ENCODE data around the gene TMEM178A. TPM values are rescaled to one million over a fixed set of nuclear protein-coding genes. Genes with fewer than 3 reads are reported as not detected.

The TMEM178A gene
- total and polyA plus RNA-seq, 2 of the 8 experiments (the other 6 are each of a cell fraction or from before 2014, with no cell fraction given): 11.2 to 14.9 TPM

DNA sequence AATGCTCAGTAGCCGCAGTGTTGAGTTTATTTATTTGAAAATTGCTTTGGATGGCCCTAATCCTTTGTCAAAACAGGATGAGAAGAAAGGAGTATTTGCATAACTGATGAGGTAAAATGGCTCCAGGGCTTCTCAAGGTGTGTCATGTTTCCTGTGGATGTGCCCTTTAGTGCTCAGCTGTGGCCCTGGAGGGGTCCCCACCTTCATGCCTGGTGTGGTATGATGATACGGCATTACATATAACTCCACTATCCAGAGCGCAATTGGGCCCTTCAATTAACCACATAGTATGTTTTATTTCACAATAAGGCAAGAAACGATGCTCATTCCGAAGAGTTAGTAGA, 39.8 kb upstream of the TMEM178A start (continued):
- no peak for TF ChIP-seq RAD21 (IDR thresholded peaks at IDR 0.05 in 1 of 2, conservative IDR thresholded peaks at IDR 0.05 in 1 of 2; ENCODE audit: low read depth in 2 of 2, low read length in 2 of 2)
- no peak for TF ChIP-seq CBX8 (IDR thresholded peaks at IDR 0.05; ENCODE audit: borderline replicate concordance, low read depth, low read length)
- no peak for TF ChIP-seq NRF1 (IDR thresholded peaks at IDR 0.05; ENCODE audit: low read depth, low read length)
- TF ChIP-seq BRCA1 (IDR thresholded peaks at IDR 0.05; ENCODE audit: low read depth, low read length): no peak
- TF ChIP-seq, protein P1, sequence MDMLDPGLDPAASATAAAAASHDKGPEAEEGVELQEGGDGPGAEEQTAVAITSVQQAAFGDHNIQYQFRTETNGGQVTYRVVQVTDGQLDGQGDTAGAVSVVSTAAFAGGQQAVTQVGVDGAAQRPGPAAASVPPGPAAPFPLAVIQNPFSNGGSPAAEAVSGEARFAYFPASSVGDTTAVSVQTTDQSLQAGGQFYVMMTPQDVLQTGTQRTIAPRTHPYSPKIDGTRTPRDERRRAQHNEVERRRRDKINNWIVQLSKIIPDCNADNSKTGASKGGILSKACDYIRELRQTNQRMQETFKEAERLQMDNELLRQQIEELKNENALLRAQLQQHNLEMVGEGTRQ (IDR thresholded peaks at IDR 0.05; ENCODE audit: low read length): no peak
- no peak for TF ChIP-seq RNF2 (IDR thresholded peaks at IDR 0.05; ENCODE audit: borderline replicate concordance, low read depth, low read length, missing control alignments, poor library complexity, severe bottlenecking)
- no peak for TF ChIP-seq BCL11A (IDR thresholded peaks at IDR 0.05; ENCODE audit: low read depth in 2 of 2, low read length in 2 of 2)
- TF ChIP-seq, protein P2, sequence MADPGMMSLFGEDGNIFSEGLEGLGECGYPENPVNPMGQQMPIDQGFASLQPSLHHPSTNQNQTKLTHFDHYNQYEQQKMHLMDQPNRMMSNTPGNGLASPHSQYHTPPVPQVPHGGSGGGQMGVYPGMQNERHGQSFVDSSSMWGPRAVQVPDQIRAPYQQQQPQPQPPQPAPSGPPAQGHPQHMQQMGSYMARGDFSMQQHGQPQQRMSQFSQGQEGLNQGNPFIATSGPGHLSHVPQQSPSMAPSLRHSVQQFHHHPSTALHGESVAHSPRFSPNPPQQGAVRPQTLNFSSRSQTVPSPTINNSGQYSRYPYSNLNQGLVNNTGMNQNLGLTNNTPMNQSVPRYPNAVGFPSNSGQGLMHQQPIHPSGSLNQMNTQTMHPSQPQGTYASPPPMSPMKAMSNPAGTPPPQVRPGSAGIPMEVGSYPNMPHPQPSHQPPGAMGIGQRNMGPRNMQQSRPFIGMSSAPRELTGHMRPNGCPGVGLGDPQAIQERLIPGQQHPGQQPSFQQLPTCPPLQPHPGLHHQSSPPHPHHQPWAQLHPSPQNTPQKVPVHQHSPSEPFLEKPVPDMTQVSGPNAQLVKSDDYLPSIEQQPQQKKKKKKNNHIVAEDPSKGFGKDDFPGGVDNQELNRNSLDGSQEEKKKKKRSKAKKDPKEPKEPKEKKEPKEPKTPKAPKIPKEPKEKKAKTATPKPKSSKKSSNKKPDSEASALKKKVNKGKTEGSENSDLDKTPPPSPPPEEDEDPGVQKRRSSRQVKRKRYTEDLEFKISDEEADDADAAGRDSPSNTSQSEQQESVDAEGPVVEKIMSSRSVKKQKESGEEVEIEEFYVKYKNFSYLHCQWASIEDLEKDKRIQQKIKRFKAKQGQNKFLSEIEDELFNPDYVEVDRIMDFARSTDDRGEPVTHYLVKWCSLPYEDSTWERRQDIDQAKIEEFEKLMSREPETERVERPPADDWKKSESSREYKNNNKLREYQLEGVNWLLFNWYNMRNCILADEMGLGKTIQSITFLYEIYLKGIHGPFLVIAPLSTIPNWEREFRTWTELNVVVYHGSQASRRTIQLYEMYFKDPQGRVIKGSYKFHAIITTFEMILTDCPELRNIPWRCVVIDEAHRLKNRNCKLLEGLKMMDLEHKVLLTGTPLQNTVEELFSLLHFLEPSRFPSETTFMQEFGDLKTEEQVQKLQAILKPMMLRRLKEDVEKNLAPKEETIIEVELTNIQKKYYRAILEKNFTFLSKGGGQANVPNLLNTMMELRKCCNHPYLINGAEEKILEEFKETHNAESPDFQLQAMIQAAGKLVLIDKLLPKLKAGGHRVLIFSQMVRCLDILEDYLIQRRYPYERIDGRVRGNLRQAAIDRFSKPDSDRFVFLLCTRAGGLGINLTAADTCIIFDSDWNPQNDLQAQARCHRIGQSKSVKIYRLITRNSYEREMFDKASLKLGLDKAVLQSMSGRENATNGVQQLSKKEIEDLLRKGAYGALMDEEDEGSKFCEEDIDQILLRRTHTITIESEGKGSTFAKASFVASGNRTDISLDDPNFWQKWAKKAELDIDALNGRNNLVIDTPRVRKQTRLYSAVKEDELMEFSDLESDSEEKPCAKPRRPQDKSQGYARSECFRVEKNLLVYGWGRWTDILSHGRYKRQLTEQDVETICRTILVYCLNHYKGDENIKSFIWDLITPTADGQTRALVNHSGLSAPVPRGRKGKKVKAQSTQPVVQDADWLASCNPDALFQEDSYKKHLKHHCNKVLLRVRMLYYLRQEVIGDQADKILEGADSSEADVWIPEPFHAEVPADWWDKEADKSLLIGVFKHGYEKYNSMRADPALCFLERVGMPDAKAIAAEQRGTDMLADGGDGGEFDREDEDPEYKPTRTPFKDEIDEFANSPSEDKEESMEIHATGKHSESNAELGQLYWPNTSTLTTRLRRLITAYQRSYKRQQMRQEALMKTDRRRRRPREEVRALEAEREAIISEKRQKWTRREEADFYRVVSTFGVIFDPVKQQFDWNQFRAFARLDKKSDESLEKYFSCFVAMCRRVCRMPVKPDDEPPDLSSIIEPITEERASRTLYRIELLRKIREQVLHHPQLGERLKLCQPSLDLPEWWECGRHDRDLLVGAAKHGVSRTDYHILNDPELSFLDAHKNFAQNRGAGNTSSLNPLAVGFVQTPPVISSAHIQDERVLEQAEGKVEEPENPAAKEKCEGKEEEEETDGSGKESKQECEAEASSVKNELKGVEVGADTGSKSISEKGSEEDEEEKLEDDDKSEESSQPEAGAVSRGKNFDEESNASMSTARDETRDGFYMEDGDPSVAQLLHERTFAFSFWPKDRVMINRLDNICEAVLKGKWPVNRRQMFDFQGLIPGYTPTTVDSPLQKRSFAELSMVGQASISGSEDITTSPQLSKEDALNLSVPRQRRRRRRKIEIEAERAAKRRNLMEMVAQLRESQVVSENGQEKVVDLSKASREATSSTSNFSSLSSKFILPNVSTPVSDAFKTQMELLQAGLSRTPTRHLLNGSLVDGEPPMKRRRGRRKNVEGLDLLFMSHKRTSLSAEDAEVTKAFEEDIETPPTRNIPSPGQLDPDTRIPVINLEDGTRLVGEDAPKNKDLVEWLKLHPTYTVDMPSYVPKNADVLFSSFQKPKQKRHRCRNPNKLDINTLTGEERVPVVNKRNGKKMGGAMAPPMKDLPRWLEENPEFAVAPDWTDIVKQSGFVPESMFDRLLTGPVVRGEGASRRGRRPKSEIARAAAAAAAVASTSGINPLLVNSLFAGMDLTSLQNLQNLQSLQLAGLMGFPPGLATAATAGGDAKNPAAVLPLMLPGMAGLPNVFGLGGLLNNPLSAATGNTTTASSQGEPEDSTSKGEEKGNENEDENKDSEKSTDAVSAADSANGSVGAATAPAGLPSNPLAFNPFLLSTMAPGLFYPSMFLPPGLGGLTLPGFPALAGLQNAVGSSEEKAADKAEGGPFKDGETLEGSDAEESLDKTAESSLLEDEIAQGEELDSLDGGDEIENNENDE (IDR thresholded peaks at IDR 0.05; ENCODE audit: insufficient replicate concordance, low read length): no peak

Measured in H1 (cell line).